DOHH2 (cell line): Measurements from ENCODE around the gene GOLT1A.

Source experiments
- EZH2phosphoT487 ChIP-seq: fragments of 200-600 bp; sonication (generic); IDR thresholded peaks from 2 replicates; pipeline ENCODE4 v1.6.1; 2017; ENCODE audit warnings: borderline replicate concordance, mild to moderate bottlenecking, antibody characterized with exemption, low read length, moderate library complexity, mixed read lengths
- TF ChIP-seq, protein P1 (sequence below): fragments of 200-600 bp; sonication (generic); IDR thresholded peaks from one replicate; pipeline ENCODE4 v1.5.1; 2014; ENCODE audit warnings: antibody characterized with exemption, mild to moderate bottlenecking, low read depth, low read length; ENCODE audit not compliant: poor library complexity, severe bottlenecking

- TF ChIP-seq, protein P1, sequence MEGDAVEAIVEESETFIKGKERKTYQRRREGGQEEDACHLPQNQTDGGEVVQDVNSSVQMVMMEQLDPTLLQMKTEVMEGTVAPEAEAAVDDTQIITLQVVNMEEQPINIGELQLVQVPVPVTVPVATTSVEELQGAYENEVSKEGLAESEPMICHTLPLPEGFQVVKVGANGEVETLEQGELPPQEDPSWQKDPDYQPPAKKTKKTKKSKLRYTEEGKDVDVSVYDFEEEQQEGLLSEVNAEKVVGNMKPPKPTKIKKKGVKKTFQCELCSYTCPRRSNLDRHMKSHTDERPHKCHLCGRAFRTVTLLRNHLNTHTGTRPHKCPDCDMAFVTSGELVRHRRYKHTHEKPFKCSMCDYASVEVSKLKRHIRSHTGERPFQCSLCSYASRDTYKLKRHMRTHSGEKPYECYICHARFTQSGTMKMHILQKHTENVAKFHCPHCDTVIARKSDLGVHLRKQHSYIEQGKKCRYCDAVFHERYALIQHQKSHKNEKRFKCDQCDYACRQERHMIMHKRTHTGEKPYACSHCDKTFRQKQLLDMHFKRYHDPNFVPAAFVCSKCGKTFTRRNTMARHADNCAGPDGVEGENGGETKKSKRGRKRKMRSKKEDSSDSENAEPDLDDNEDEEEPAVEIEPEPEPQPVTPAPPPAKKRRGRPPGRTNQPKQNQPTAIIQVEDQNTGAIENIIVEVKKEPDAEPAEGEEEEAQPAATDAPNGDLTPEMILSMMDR = no peak
- no peak for TF ChIP-seq EZH2phosphoT487
Observed at GRCh38 chr1:204180133-204180532, 33.7 kb downstream of the GOLT1A start.
